Measurements from ENCODE around the gene BRI3.

GRCh38 chr7:98280296-98280695, 1.2 kb upstream of the BRI3 start:
- no peak for TF ChIP-seq CTCF (conservative IDR thresholded peaks at IDR 0.05; ENCODE audit: low read depth, low read length)
- no peak for TF ChIP-seq MAFK (IDR thresholded peaks at IDR 0.05; ENCODE audit: low read depth, low read length)
- TF ChIP-seq SMC3 (IDR thresholded peaks at IDR 0.05; ENCODE audit: low read depth, low read length): no peak
- no peak for TF ChIP-seq POLR2A (IDR thresholded peaks at IDR 0.05; ENCODE audit: low read depth, low read length)
- TF ChIP-seq ELK1 (IDR thresholded peaks at IDR 0.05; ENCODE audit: borderline replicate concordance, low read depth, low read length): no peak
- no peak for TF ChIP-seq BHLHE40 (IDR thresholded peaks at IDR 0.05; ENCODE audit: low read depth, low read length)
- TF ChIP-seq RFX5 (IDR thresholded peaks at IDR 0.05; ENCODE audit: low read depth, low read length): no peak
- no peak for TF ChIP-seq MXI1 (IDR thresholded peaks at IDR 0.05; ENCODE audit: borderline replicate concordance, low read depth, low read length)
- no peak for TF ChIP-seq RAD21 (IDR thresholded peaks at IDR 0.05; ENCODE audit: low read length)

Data from IMR-90 (cell line).